A549 treated with dexamethasone at 1 μM for 4 hours (cell line): Measurements from ENCODE around the gene NMUR2. TPM values are rescaled to one million over a fixed set of nuclear protein-coding genes. Genes with fewer than 3 reads are reported as not detected.

ENCODE experiments used
- total RNA-seq: library from RNA; stranded (reverse); fragments of 200-300 nt; extraction: Qiagen RNA extraction; gene quantifications from 5 replicates; pipeline ENCODE4 v1.2.3, GENCODE V29; 2022

NMUR2 gene, protein sequence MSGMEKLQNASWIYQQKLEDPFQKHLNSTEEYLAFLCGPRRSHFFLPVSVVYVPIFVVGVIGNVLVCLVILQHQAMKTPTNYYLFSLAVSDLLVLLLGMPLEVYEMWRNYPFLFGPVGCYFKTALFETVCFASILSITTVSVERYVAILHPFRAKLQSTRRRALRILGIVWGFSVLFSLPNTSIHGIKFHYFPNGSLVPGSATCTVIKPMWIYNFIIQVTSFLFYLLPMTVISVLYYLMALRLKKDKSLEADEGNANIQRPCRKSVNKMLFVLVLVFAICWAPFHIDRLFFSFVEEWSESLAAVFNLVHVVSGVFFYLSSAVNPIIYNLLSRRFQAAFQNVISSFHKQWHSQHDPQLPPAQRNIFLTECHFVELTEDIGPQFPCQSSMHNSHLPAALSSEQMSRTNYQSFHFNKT
- 0.05 to 0.22 TPM (median 0.11 TPM) in 3 of 5 replicates, not detected in the others for total RNA-seq

DNA sequence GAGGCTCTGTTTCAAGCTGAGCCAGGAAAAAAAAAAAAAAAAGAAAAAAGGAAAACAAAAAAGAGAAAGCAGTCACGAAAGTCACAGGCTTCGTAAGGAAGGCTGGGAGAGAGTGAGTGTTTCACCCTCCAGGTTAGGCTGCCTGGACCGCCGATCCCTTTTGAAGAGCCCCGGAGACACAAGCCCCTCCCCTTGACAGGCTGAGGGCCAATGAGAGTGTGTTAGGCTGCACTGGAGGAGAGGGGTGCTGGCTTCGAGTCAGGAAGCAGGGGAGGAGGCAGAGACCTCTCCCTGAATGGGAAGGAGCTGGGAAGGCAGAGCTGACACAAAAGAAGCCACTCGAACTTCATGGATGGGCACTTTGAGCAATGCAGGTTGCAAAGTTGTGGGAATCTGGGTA lies at the start of gene NMUR2:
NMUR2 (minus strand) TSS at position 135 of the 400 bp plus-strand sequence. CDS start 166 bp downstream, outside the sequence.

